Neural progenitor cell (in vitro differentiated cells): Measurements from ENCODE around the gene IFT172. TPM values are rescaled to one million over a fixed set of nuclear protein-coding genes. Genes with fewer than 3 reads are reported as not detected.

Experiments used
- DNase-seq: peaks from one replicate; pipeline ENCODE4 v3.0.0-alpha.2; 2016; ENCODE audit warnings: low spot score
- H2AFZ ChIP-seq: fragments of 200-600 bp; sonication (generic); replicated peaks from 2 replicates; pipeline ENCODE4 v1.6.1; 2016; ENCODE audit warnings: antibody characterized with exemption
- H3F3A ChIP-seq: fragments of 200-600 bp; sonication (generic); 2 replicates; pipeline ENCODE4 v1.6.1; 2016; ENCODE audit warnings: antibody characterized with exemption, low read depth
- H3K27ac ChIP-seq: fragments of 200-600 bp; sonication (generic); 2 replicates; pipeline ENCODE4 v1.5.1; 2016; ENCODE audit warnings: mild to moderate bottlenecking
- H3K27me3 ChIP-seq: fragments of 200-600 bp; sonication (generic); 2 replicates; pipeline ENCODE4 v1.6.1; 2016; ENCODE audit warnings: mild to moderate bottlenecking, moderate library complexity
- H3K36me3 ChIP-seq: fragments of 200-600 bp; sonication (generic); 2 replicates; pipeline ENCODE4 v1.5.1; 2016
- H3K4me1 ChIP-seq: fragments of 200-600 bp; sonication (generic); 2 replicates; pipeline ENCODE4 v1.6.1; 2016; ENCODE audit warnings: mixed run types
- H3K4me2 ChIP-seq: fragments of 200-600 bp; sonication (generic); 2 replicates; pipeline ENCODE4 v1.6.1; 2016
- H3K4me3 ChIP-seq: fragments of 200-600 bp; sonication (generic); 2 replicates; pipeline ENCODE4 v1.5.1; 2016
- H3K79me2 ChIP-seq: fragments of 200-600 bp; sonication (generic); 2 replicates; pipeline ENCODE4 v1.6.1; 2016; ENCODE audit warnings: low read depth
- H3K9ac ChIP-seq: fragments of 200-600 bp; sonication (generic); 2 replicates; pipeline ENCODE4 v1.6.1; 2016
- H3K9me3 ChIP-seq: fragments of 200-600 bp; sonication (generic); 2 replicates; pipeline ENCODE4 v1.5.1; 2016; ENCODE audit warnings: low read depth
- H4K20me1 ChIP-seq: fragments of 200-600 bp; sonication (generic); 2 replicates; pipeline ENCODE4 v1.6.1; 2016; ENCODE audit warnings: low read depth
- H3K27ac Mint-ChIP-seq: 3 replicates; pipeline ENCODE4 v1.8.0; 2021; ENCODE audit warnings: mixed read lengths
- H3K27me3 Mint-ChIP-seq: 2 replicates; pipeline ENCODE4 v1.8.0; 2022; ENCODE audit warnings: low read depth, mild to moderate bottlenecking, inconsistent platforms, moderate library complexity, mixed read lengths; ENCODE audit not compliant: insufficient read depth
- H3K36me3 Mint-ChIP-seq: 3 replicates; pipeline ENCODE4 v1.8.0; 2021; ENCODE audit warnings: mixed read lengths
- H3K4me1 Mint-ChIP-seq: 3 replicates; pipeline ENCODE4 v1.8.0; 2021; ENCODE audit warnings: mixed read lengths
- H3K4me3 Mint-ChIP-seq: 3 replicates; pipeline ENCODE4 v1.8.0; 2021; ENCODE audit warnings: mild to moderate bottlenecking, moderate library complexity, mixed read lengths
- H3K9me3 Mint-ChIP-seq: 3 replicates; pipeline ENCODE4 v1.8.0; 2020; ENCODE audit warnings: mixed read lengths
- CTCF ChIP-seq: fragments of 200-600 bp; sonication (generic); IDR thresholded peaks from 2 replicates; pipeline ENCODE4 v1.5.1; 2017; ENCODE audit warnings: antibody characterized with exemption, mild to moderate bottlenecking
- EZH2 ChIP-seq: fragments of 200-600 bp; sonication (generic); IDR thresholded peaks from 2 replicates; pipeline ENCODE4 v1.6.1; 2017; ENCODE audit warnings: antibody characterized with exemption, mild to moderate bottlenecking, moderate library complexity
- EZH2phosphoT487 ChIP-seq: fragments of 200-600 bp; sonication (generic); IDR thresholded peaks from 2 replicates; pipeline ENCODE4 v1.6.1; 2017; ENCODE audit warnings: antibody characterized with exemption
- total RNA-seq: library from RNA; depleted of rRNA; stranded (reverse); fragments of >200 nt; gene quantifications from 2 replicates; pipeline ENCODE4 v1.2.3, GENCODE V29; 2015; ENCODE audit warnings: low replicate concordance

IFT172 gene
- total RNA-seq, 1 donor from 2014 or later: 20.3 TPM

- no peaks in the 10 kb centered on the region for H3K4me1 ChIP-seq
- TF ChIP-seq EZH2: no peak
- no peak for TF ChIP-seq EZH2phosphoT487
- no peak for TF ChIP-seq CTCF
- H3K9me3 ChIP-seq: no peaks in the 10 kb centered on the region
- peak within 1 kb of the TSS; percentile 100 for H2AFZ ChIP-seq
- peaks cover 54% of the 10 kb centered on the region for H3K27me3 ChIP-seq
- H3K36me3 ChIP-seq: no peaks in the 10 kb centered on the region
- no peak within 1 kb of the TSS for H3K27ac ChIP-seq
- Mint-ChIP-seq H3K4me1 (peaks cover 9% of the 10 kb centered on the region), H3K27ac (no peak within 1 kb of the TSS), H3K27me3 (peaks cover 32% of the 10 kb centered on the region), H3K9me3 (no peaks in the 10 kb centered on the region), H3K4me3 (peak within 1 kb of the TSS; percentile 95), H3K36me3 (peaks cover 6% of the 10 kb centered on the region)
- H4K20me1 ChIP-seq: no peaks in the 10 kb centered on the region
- H3K9ac ChIP-seq: no peak within 1 kb of the TSS
- no peaks in the 10 kb centered on the region for H3K79me2 ChIP-seq
- peaks cover 11% of the 10 kb centered on the region for H3F3A ChIP-seq
- DNase-seq: no peak
- H3K4me2 ChIP-seq: peak within 1 kb of the TSS; percentile 96
- peak within 1 kb of the TSS; percentile 95 for H3K4me3 ChIP-seq
Observed at GRCh38 chr2:27496357-27497287, 7.1 kb upstream of the IFT172 start, which contains the start of gene GCKR. GCKR (plus strand) TSS chr2:27496839; CDS start chr2:27496905, 66 bp downstream.

- no peaks in the 10 kb centered on the region for H3K9me3 ChIP-seq
- H3K4me3 Mint-ChIP-seq: peak overlapping the region; percentile 95
- H3K9ac ChIP-seq: no peak overlapping the region
- H3K27ac Mint-ChIP-seq: no peak overlapping the region
- H3K4me1 ChIP-seq: no peaks in the 10 kb centered on the region
- H3K4me1 Mint-ChIP-seq: peaks cover 9% of the 10 kb centered on the region
- no peaks in the 10 kb centered on the region for H3K36me3 ChIP-seq
- H2AFZ ChIP-seq: peak overlapping the region; percentile 100
- peaks cover 33% of the 10 kb centered on the region for H3K27me3 Mint-ChIP-seq
- no peaks in the 10 kb centered on the region for H3K79me2 ChIP-seq
- peaks cover 54% of the 10 kb centered on the region for H3K27me3 ChIP-seq
- peak overlapping the region; percentile 95 for H3K4me3 ChIP-seq
- no peaks in the 10 kb centered on the region for H3K9me3 Mint-ChIP-seq
- TF ChIP-seq CTCF (no peak), EZH2 (no peak), EZH2phosphoT487 (no peak)
- H3K27ac ChIP-seq: no peak overlapping the region
- H4K20me1 ChIP-seq: no peaks in the 10 kb centered on the region
- peak overlapping the region; percentile 96 for H3K4me2 ChIP-seq
- no peak for DNase-seq
- peaks cover 11% of the 10 kb centered on the region for H3F3A ChIP-seq
- peaks cover 6% of the 10 kb centered on the region for H3K36me3 Mint-ChIP-seq
Observed at GRCh38 chr2:27495840-27496356, 6.4 kb upstream of the IFT172 start.

- H3K79me2 ChIP-seq: no peaks in the 10 kb centered on the region
- peaks cover 6% of the 10 kb centered on the region for H3K36me3 Mint-ChIP-seq
- H3K4me1 Mint-ChIP-seq: peaks cover 12% of the 10 kb centered on the region
- TF ChIP-seq CTCF (no peak), EZH2 (no peak), EZH2phosphoT487 (no peak)
- peaks cover 54% of the 10 kb centered on the region for H3K27me3 ChIP-seq
- peak within 1 kb of the TSS; percentile 100 for H2AFZ ChIP-seq
- DNase-seq: peak; percentile 83
- peaks cover 11% of the 10 kb centered on the region for H3F3A ChIP-seq
- H3K27ac ChIP-seq: no peak within 1 kb of the TSS
- no peaks in the 10 kb centered on the region for H4K20me1 ChIP-seq
- H3K4me2 ChIP-seq: peak within 1 kb of the TSS; percentile 96
- peak within 1 kb of the TSS; percentile 95 for H3K4me3 ChIP-seq
- H3K4me1 ChIP-seq: no peaks in the 10 kb centered on the region
- H3K4me3 Mint-ChIP-seq: peak within 1 kb of the TSS; percentile 95
- H3K9me3 Mint-ChIP-seq: no peaks in the 10 kb centered on the region
- no peaks in the 10 kb centered on the region for H3K9me3 ChIP-seq
- H3K36me3 ChIP-seq: no peaks in the 10 kb centered on the region
- H3K27me3 Mint-ChIP-seq: peaks cover 33% of the 10 kb centered on the region
- no peak within 1 kb of the TSS for H3K27ac Mint-ChIP-seq
- peak within 1 kb of the TSS; percentile 40 for H3K9ac ChIP-seq
Observed at GRCh38 chr2:27494944-27495554, 5.5 kb upstream of the IFT172 start, which contains the start of gene FNDC4. FNDC4 (minus strand) TSS chr2:27495200; CDS start chr2:27494679, 521 bp downstream.
